HepG2 (cell line): ENCODE measurements around the gene WDR91. TPM values are rescaled to one million over a fixed set of nuclear protein-coding genes. Genes with fewer than 3 reads are reported as not detected.
A peak's percentile ranks its signal among the peaks of the same experiment; 100 is the strongest.

Experiments
- ATAC-seq: fragments of 200-7000 bp; cut with Tn5 transposase; 3 replicates; pipeline ENCODE4 v1.9.1; 2020; ENCODE audit warnings: mild to moderate bottlenecking, moderate library complexity
- BruUV-seq: library from RNA; stranded (reverse); fragments of 400-500 nt; replicated peaks from 2 replicates; lab custom pipeline; 2021; lab: Mats Ljungman, UMichigan
- CTCF ChIA-PET: fragments of 300-600 bp; formaldehyde crosslinking; extraction: SDS; loops from one replicate; lab custom pipeline; 2021; ENCODE audit warnings: low total read pairs, inconsistent platforms, low intra/inter-chr PET ratio; lab: Yijun Ruan, JAX
- POLR2A ChIA-PET: fragments of 350-600 bp; sonication (Branson Sonifier 250); formaldehyde crosslinking; loops from one replicate; lab custom pipeline; 2020; ENCODE audit warnings: antibody characterized with exemption, inconsistent platforms; lab: Yijun Ruan, JAX
- DNase-seq: peaks from one replicate; pipeline ENCODE4 v3.0.0-alpha.2; 2015; ENCODE audit warnings: low spot score
- FAIRE-seq: peaks from 3 replicates; lab custom pipeline; 2011; peaks lifted over from hg19 to GRCh38; lab: Jason Lieb, UNC
- H2AFZ ChIP-seq: one replicate; pipeline ENCODE4 v1.6.1; 2011; ENCODE audit warnings: low read length, inconsistent platforms
- H3K27ac ChIP-seq: fragments of 300-600 bp; 3 replicates; pipeline ENCODE4 v1.8.0; 2011; ENCODE audit warnings: mixed run types, mild to moderate bottlenecking, mixed read lengths, low read length, inconsistent platforms; ENCODE audit not compliant: insufficient read depth; ENCODE audit errors: extremely low read length
- H3K27me3 ChIP-seq, 2 experiments: fragments of 200-600 bp in 1 of 2; 2 replicates in 1 of 2; 3 replicates in 1 of 2; pipeline versions ENCODE4 v1.6.0 to v1.8.0; 2011; ENCODE audit warnings: low read length in 2 of 2, mild to moderate bottlenecking in 2 of 2, moderate library complexity in 2 of 2, inconsistent platforms in 1 of 2; ENCODE audit not compliant: insufficient read depth in 2 of 2, control insufficient read depth in 1 of 2
- H3K36me3 ChIP-seq, 2 experiments: fragments of 200-600 bp in 1 of 2; replicated peaks in 1 of 2; 2 replicates in 1 of 2; 3 replicates in 1 of 2; pipeline versions ENCODE4 v1.5.1 to v1.8.0; 2011; ENCODE audit warnings: low read length in 2 of 2, inconsistent platforms in 1 of 2; ENCODE audit not compliant: insufficient read depth in 2 of 2, control insufficient read depth in 1 of 2
- H3K4me1 ChIP-seq: 2 replicates; pipeline ENCODE4 v1.5.1; 2012; ENCODE audit warnings: low read length, inconsistent platforms; ENCODE audit not compliant: insufficient read depth
- H3K4me2 ChIP-seq: 2 replicates; pipeline ENCODE4 v1.6.0; 2011; ENCODE audit warnings: low read depth, low read length, inconsistent platforms
- H3K4me3 ChIP-seq, 3 experiments: fragments of 200-600 bp in 1 of 3; sonication (generic), shearing (Covaris generic) in 1 of 3; replicated peaks in 1 of 3; 2 replicates each; pipeline ENCODE4 v1.5.1; 2011 to 2016; ENCODE audit warnings: low read length in 3 of 3, inconsistent platforms in 2 of 3, low read depth in 2 of 3, mild to moderate bottlenecking in 2 of 3, control low read depth in 1 of 3, mixed read lengths in 1 of 3; ENCODE audit not compliant: insufficient read depth in 1 of 3
- H3K79me2 ChIP-seq: one replicate; pipeline ENCODE4 v1.6.1; 2011; ENCODE audit warnings: low read length, inconsistent platforms; ENCODE audit not compliant: insufficient read depth
- H3K9ac ChIP-seq: 2 replicates; pipeline ENCODE4 v1.6.0; 2011; ENCODE audit warnings: mild to moderate bottlenecking, low read depth, low read length, inconsistent platforms; ENCODE audit not compliant: insufficient read depth
- H3K9me3 ChIP-seq: 2 replicates; pipeline ENCODE4 v1.5.1; 2012; ENCODE audit warnings: mild to moderate bottlenecking, low read length
- H4K20me1 ChIP-seq: 2 replicates; pipeline ENCODE4 v1.6.0; 2011; ENCODE audit warnings: inconsistent platforms, mild to moderate bottlenecking, low read length, moderate library complexity; ENCODE audit not compliant: insufficient read depth
- GATAD2A ChIP-seq: IDR thresholded peaks from 2 replicates; pipeline ENCODE4 v1.6.1; 2016
- HMG20A ChIP-seq: IDR thresholded peaks from 2 replicates; pipeline ENCODE4 v1.6.1; 2016; ENCODE audit warnings: borderline replicate concordance
- IRF2 ChIP-seq: IDR thresholded peaks from 2 replicates; pipeline ENCODE4 v1.6.1; 2018; ENCODE audit warnings: missing genetic modification reagents, missing compliant biosample characterization
- MAFF ChIP-seq: IDR thresholded peaks from 2 replicates; pipeline ENCODE4 v1.6.1; 2011; ENCODE audit warnings: low read depth, low read length, improper control_type of control experiment
- MAFK ChIP-seq, 2 experiments: IDR thresholded peaks in 1 of 2; conservative IDR thresholded peaks in 1 of 2; 2 replicates each; pipeline ENCODE4 v1.6.1; 2011; ENCODE audit warnings: improper control_type of control experiment in 2 of 2, low read length in 2 of 2
- MED1 ChIP-seq: sonication (generic); formaldehyde crosslinking; IDR thresholded peaks from 2 replicates; pipeline ENCODE4 v1.4.0; 2020; ENCODE audit warnings: missing genetic modification reagents
- MTF1 ChIP-seq: sonication (generic); formaldehyde crosslinking; IDR thresholded peaks from 2 replicates; pipeline ENCODE4 v1.5.0; 2020; ENCODE audit warnings: missing genetic modification reagents
- NR2F6 ChIP-seq, 2 experiments: IDR thresholded peaks; 2 replicates each; pipeline ENCODE4 v1.6.1; 2016; ENCODE audit warnings: antibody characterized with exemption in 1 of 2, mild to moderate bottlenecking in 1 of 2
- RARA ChIP-seq: IDR thresholded peaks from 2 replicates; pipeline ENCODE4 v1.6.1; 2016; ENCODE audit warnings: missing genetic modification reagents, missing compliant biosample characterization
- ZNF563 ChIP-seq: sonication (generic); formaldehyde crosslinking; IDR thresholded peaks from 2 replicates; pipeline ENCODE4 v1.8.0; 2022; ENCODE audit warnings: mild to moderate bottlenecking, moderate library complexity, missing genetic modification reagents
- ZNF615 ChIP-seq: sonication (generic); formaldehyde crosslinking; IDR thresholded peaks from 2 replicates; pipeline ENCODE4 v1.5.0; 2020; ENCODE audit warnings: mild to moderate bottlenecking, missing genetic modification reagents, borderline replicate concordance
- ZNF772 ChIP-seq: sonication (generic); formaldehyde crosslinking; IDR thresholded peaks from 2 replicates; pipeline ENCODE4 v1.5.0; 2020; ENCODE audit warnings: mild to moderate bottlenecking, missing genetic modification reagents
- ZNF850 ChIP-seq: sonication (generic); formaldehyde crosslinking; conservative IDR thresholded peaks from 2 replicates; pipeline ENCODE4 v1.9.0; 2021; ENCODE audit warnings: mild to moderate bottlenecking, missing genetic modification reagents
- WGBS: methylation state at CpG from one replicate; pipeline ENCODE4 v1.1.6; 2017; ENCODE audit warnings: low lambda C conversion rate; 5-methylcytosine and 5-hydroxymethylcytosine counted together
- in situ Hi-C: cut with HindIII; loops from 2 replicates; pipeline ENCODE4 v1.10.0; 2017; ENCODE audit warnings: low pct_unique_long_range_greater_than_20kb; ENCODE audit not compliant: extremely low pct_ligation_motif_present
- intact Hi-C: fragments of 100-400 bp; cut with micrococcal nuclease; formaldehyde crosslinking; loops from one replicate; pipeline ENCODE4 v1.10.0; 2022; ENCODE audit not compliant: unreplicated experiment
- polyA plus RNA-seq, 8 experiments: library from polyadenylated mRNA; depleted of rRNA in 3 of 8; stranded (reverse) in 7 of 8; unstranded in 1 of 8; fragments of >200 nt; fragmentation: Illumina TruSeq in 4 of 8; extraction: Trizol in 4 of 8; gene quantifications; 2 replicates each; pipeline versions ENCODE4 v1.2.1 to v1.2.3, GENCODE V29; 2011 to 2016; ENCODE audit warnings: low read depth in 4 of 8, missing spikeins in 1 of 8, mixed read lengths in 1 of 8; ENCODE audit not compliant: insufficient read depth in 1 of 8
- total RNA-seq, 5 experiments: library from RNA; depleted of rRNA; stranded (reverse); fragments of >200 nt; fragmentation: Illumina TruSeq; extraction: Trizol; gene quantifications; 2 replicates each; pipeline ENCODE4 v1.2.3, GENCODE V29; 2016; ENCODE audit warnings: low read depth in 1 of 5
- TF ChIP-seq, protein P1 (sequence below): IDR thresholded peaks from 2 replicates; pipeline ENCODE4 v1.6.1; 2016; ENCODE audit warnings: mild to moderate bottlenecking

Gene WDR91
- total and polyA plus RNA-seq, 2 of the 13 experiments (the other 11 are each of a cell fraction or from before 2014, with no cell fraction given): 11.6 to 12.1 TPM

DNA sequence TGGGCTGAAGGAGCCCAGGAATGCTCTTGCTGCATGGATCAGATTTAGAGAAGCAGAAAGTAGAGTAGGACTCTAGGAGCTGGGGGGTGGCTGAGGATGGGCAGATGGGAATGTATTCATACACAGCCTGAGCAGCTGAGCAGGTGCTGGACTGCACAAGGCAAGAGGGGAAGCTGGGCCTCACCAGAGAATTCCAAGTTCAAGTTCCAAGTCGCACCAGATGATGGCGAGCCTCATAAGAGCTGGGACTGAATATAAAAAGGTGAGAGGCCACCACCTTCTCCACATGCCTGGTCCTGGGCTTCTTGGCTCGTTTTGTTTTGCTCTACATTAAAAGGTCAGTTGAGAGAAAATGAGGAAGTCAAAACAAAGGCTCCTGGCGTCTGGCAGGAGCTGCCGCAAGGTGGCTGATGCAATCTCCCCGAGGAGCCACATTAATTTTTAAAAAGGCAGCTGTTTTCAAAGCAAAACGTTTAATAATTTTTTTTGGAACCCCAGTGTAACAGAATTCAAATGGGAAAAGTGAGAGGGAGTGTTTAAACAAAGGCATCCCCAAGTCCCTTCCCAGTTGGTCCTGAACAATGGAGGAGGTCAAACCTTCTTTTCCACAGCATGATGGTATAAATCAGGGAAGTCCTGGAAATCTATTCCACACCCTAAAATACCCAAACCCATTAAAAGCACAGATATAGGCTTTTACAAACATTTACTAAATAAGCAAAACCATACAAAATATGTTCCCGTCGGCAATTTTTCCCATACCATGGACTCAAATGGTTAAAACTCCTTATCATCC lies 50.3 kb downstream of the WDR91 start:
- Histone ChIP-seq H3K4me3 (no peak overlapping the region), H3K4me1 (peaks cover 54% of the 10 kb centered on the region), H3K36me3 (peaks cover 4 to 37% of the 10 kb centered on the region in 2 experiments; a peak in 4 of 5 replicates), H3K9me3 (peaks cover 20% of the 10 kb centered on the region), H4K20me1 (peaks cover 6% of the 10 kb centered on the region), H3K27me3 (no peaks in the 10 kb centered on the region), H3K27ac (peak overlapping the region; percentile 66), H3K4me2 (0 out of 2 replicates have a peak overlapping the region, but pooled peaks have one; percentile 16), H3K9ac (no peak overlapping the region), H3K79me2 (peaks cover 45% of the 10 kb centered on the region), H2AFZ (no peak overlapping the region)
- in situ Hi-C loops: no loop called here
- DNase-seq (no peak), FAIRE-seq (no peak), ATAC-seq (no peak)
- ChIA-PET POLR2A (interaction anchor here (0.7 to 2.2 kb wide), 6 partner anchors 8 to 174 kb away, joined by 3 to 9 read pairs (median 4); partner anchors contain the start of genes AGBL3, CYREN and TMEM140), CTCF (no interaction called here)
- TF ChIP-seq MAFK (conservative IDR thresholded peaks at IDR 0.05 in 1 of 2, IDR thresholded peaks at IDR 0.05 in 1 of 2; ENCODE audit: low read length in 2 of 2) (0 out of 4 replicates have a peak, but pooled peaks have one; percentile 32 to 38), ZNF772 (CRISPR knock-in tag) (no peak), MAFF (peak; percentile 41; the same call in 1 of the 2 replicates)
- no TSS peak for BruUV-seq
- intact Hi-C loops: no loop called here
- 85% methylated on average over 8 of the region's 9 CpGs for WGBS

DNA sequence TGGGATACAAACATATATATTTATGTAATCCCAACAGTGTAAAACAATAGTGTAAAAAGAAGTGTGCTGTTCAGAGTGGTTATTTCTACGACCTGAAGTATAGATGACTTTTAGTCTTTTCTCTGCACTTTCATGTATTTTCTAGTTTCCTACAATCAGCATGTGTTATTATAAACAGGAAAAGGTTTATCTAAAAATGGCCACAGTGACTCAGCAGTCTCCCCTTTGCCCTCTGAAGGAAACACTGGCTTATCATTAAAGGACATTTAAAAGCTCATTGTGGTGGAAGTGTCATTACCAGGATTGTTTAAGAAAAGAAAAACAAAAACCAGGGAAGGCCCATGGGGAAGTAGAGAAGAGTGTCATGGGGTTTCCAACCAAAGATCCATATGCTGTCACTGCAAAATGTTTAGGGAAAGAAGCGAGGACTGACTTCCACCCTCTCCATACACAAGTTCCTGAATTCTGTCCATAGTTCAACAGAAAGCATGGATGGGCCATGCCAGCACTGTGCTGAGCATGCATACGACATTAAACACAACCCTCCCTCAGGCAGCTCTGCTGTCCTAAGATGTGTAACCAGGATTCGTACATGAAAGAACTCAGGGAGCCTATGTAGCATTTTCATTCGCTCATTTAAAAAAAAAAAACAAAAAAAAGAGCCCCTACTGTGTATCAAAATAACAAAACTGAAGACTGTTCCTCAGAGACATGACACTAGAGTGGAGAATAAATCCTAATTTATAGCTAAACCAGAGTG lies 51.0 kb downstream of the WDR91 start:
- Histone ChIP-seq H2AFZ (no peak overlapping the region), H3K9ac (no peak overlapping the region; the same call in 1 of the 2 replicates), H3K27me3 (no peaks in the 10 kb centered on the region), H4K20me1 (no peaks in the 10 kb centered on the region; the same call in none of the 2 replicates), H3K79me2 (peaks cover 53% of the 10 kb centered on the region), H3K4me3 (peak overlapping the region in 1 of 3 experiments; percentile 8; a peak in 1 of 6 replicates), H3K9me3 (peaks cover 28% of the 10 kb centered on the region), H3K4me1 (peaks cover 60% of the 10 kb centered on the region), H3K36me3 (peaks cover 4 to 30% of the 10 kb centered on the region in 2 experiments; a peak in 4 of 5 replicates), H3K4me2 (peak overlapping the region; percentile 20; the same call in 1 of the 2 replicates), H3K27ac (peak overlapping the region; percentile 66)
- BruUV-seq: no TSS peak
- DNase-seq: no peak
- in situ Hi-C loops (no loop called here), intact Hi-C loops (no loop called here)
- WGBS: 74% methylated on average over 5 of the region's 5 CpGs
- POLR2A ChIA-PET: interaction anchor here (0.7 to 2.2 kb wide), 6 partner anchors 8 to 174 kb away, joined by 3 to 9 read pairs (median 4); partner anchors contain the start of genes AGBL3, CYREN and TMEM140
- peak; percentile 36 for FAIRE-seq
- CTCF ChIA-PET: no interaction called here
- peak; percentile 60 for ATAC-seq
- TF ChIP-seq HMG20A (CRISPR knock-in tag) (peak; percentile 44; the same call in 1 of the 2 replicates), IRF2 (CRISPR knock-in tag) (0 out of 2 replicates have a peak, but pooled peaks have one; percentile 36), RARA (CRISPR knock-in tag) (peak; percentile 36; the same call in 1 of the 2 replicates), NR2F6 (IDR thresholded peaks at IDR 0.05) (no peak), NR2F6 (CRISPR knock-in tag; IDR thresholded peaks at IDR 0.05) (0 out of 2 replicates have a peak, but pooled peaks have one; percentile 13), GATAD2A (CRISPR knock-in tag) (0 out of 2 replicates have a peak, but pooled peaks have one; percentile 30), ZNF615 (CRISPR knock-in tag) (0 out of 2 replicates have a peak, but pooled peaks have one; percentile 49), MED1 (peak; percentile 62), ZNF563 (CRISPR knock-in tag) (no peak), MTF1 (CRISPR knock-in tag) (no peak), ZNF850 (CRISPR knock-in tag) (no peak)
- TF ChIP-seq, protein P1, sequence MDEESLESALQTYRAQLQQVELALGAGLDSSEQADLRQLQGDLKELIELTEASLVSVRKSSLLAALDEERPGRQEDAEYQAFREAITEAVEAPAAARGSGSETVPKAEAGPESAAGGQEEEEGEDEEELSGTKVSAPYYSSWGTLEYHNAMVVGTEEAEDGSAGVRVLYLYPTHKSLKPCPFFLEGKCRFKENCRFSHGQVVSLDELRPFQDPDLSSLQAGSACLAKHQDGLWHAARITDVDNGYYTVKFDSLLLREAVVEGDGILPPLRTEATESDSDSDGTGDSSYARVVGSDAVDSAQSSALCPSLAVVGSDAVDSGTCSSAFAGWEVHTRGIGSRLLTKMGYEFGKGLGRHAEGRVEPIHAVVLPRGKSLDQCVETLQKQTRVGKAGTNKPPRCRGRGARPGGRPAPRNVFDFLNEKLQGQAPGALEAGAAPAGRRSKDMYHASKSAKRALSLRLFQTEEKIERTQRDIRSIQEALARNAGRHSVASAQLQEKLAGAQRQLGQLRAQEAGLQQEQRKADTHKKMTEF (CRISPR knock-in tag): 0 out of 2 replicates have a peak, but pooled peaks have one; percentile 16
